B cell (primary cell): ENCODE results near the gene BLVRB. TPM values are rescaled to one million over a fixed set of nuclear protein-coding genes. Genes with fewer than 3 reads are reported as not detected.

Experiments used
- ATAC-seq: fragments of 200-7000 bp; cut with Tn5 transposase; one replicate; pipeline ENCODE4 v1.10.0; 2021; ENCODE audit warnings: low read depth, mild to moderate bottlenecking, moderate number of reproducible peaks, moderate library complexity
- CTCF ChIA-PET: fragments of 350-600 bp; sonication (Branson Sonifier 250); formaldehyde crosslinking; loops from one replicate; lab custom pipeline; 2021; ENCODE audit warnings: antibody characterized with exemption, inconsistent platforms; lab: Charles Lee
- POLR2A ChIA-PET: fragments of 350-600 bp; sonication (Branson Sonifier 250); formaldehyde crosslinking; loops from one replicate; lab custom pipeline; 2021; ENCODE audit warnings: antibody characterized with exemption; lab: Charles Lee
- DNase-seq: peaks from one replicate; pipeline ENCODE4 v3.0.0; 2013
- H2AFZ ChIP-seq: 2 replicates; pipeline ENCODE4 v1.6.1; 2012; ENCODE audit warnings: mild to moderate bottlenecking, low read depth, low read length; ENCODE audit not compliant: insufficient read depth, poor library complexity, severe bottlenecking
- H3K27ac ChIP-seq, 2 donors: 1 replicate in 1 of 2; 2 replicates in 1 of 2; pipeline ENCODE4 v1.5.1; 2012 to 2013; ENCODE audit warnings: low read length in 2 of 2, mild to moderate bottlenecking in 2 of 2, moderate library complexity in 1 of 2
- H3K27me3 ChIP-seq, 4 experiments: fragments of 200-600 bp in 1 of 4; sonication (generic) in 1 of 4; replicated peaks in 1 of 4; 1 replicate in 2 of 4; 2 replicates in 2 of 4; pipeline versions ENCODE4 v1.6.1 to v1.7.0; 2013 to 2016; ENCODE audit warnings: low read length in 3 of 4, mild to moderate bottlenecking in 2 of 4, mixed read lengths in 1 of 4, moderate library complexity in 1 of 4; ENCODE audit not compliant: insufficient read depth in 4 of 4, control insufficient read depth in 3 of 4; ENCODE audit errors: control extremely low read depth in 1 of 4
- H3K36me3 ChIP-seq, 2 experiments: replicated peaks in 1 of 2; 1 replicate in 1 of 2; 2 replicates in 1 of 2; pipeline versions ENCODE4 v1.6.1 to v1.7.1; 2013; ENCODE audit warnings: low read length in 1 of 2; ENCODE audit not compliant: insufficient read depth in 2 of 2, control insufficient read depth in 1 of 2; ENCODE audit errors: control extremely low read depth in 1 of 2, extremely low read depth in 1 of 2
- H3K4me1 ChIP-seq, 2 donors: fragments of 200-600 bp in 1 of 2; sonication (generic) in 1 of 2; 1 replicate in 1 of 2; 2 replicates in 1 of 2; pipeline versions ENCODE4 v1.5.1 to v1.6.1; 2013 to 2017; ENCODE audit warnings: low read length in 2 of 2; ENCODE audit not compliant: control insufficient read depth in 2 of 2, insufficient read depth in 2 of 2
- H3K4me2 ChIP-seq: replicated peaks from 2 replicates; pipeline ENCODE3; 2012; ENCODE audit warnings: mild to moderate bottlenecking, low read depth, low read length; ENCODE audit not compliant: poor library complexity, severe bottlenecking
- H3K4me3 ChIP-seq, 5 experiments: fragments of 200-600 bp in 1 of 5; sonication (generic) in 1 of 5; 1 replicate in 3 of 5; 2 replicates in 2 of 5; pipeline versions ENCODE4 v1.5.1 to v1.7.0; 2011 to 2016; ENCODE audit warnings: low read length in 4 of 5, mild to moderate bottlenecking in 4 of 5, low read depth in 2 of 5, control low read depth in 1 of 5, moderate library complexity in 1 of 5; ENCODE audit not compliant: insufficient read depth in 1 of 5; ENCODE audit errors: control extremely low read depth in 1 of 5, extremely low read depth in 1 of 5
- H3K79me2 ChIP-seq: fragments of 200-600 bp; sonication (generic); one replicate; pipeline ENCODE4 v1.6.0; 2016; ENCODE audit warnings: low read length; ENCODE audit not compliant: control insufficient read depth, insufficient read depth
- H3K9ac ChIP-seq: fragments of 200-600 bp; sonication (generic); 2 replicates; pipeline ENCODE4 v1.6.1; 2017; ENCODE audit warnings: mild to moderate bottlenecking, low read length, moderate library complexity
- H3K9me3 ChIP-seq, 3 donors: one replicate each; pipeline versions ENCODE4 v1.6.1 to v1.7.1; 2013; ENCODE audit warnings: low read length in 2 of 3; ENCODE audit not compliant: control insufficient read depth in 2 of 3, insufficient read depth in 1 of 3; ENCODE audit errors: control extremely low read depth in 1 of 3
- H4K20me1 ChIP-seq: 2 replicates; pipeline ENCODE4 v1.6.0; 2012; ENCODE audit warnings: mild to moderate bottlenecking, low read length; ENCODE audit not compliant: insufficient read depth, control insufficient read depth, poor library complexity, severe bottlenecking
- H3K27ac Mint-ChIP-seq: one replicate; pipeline ENCODE4 v1.8.0; 2021; ENCODE audit warnings: mixed read lengths
- H3K27me3 Mint-ChIP-seq: one replicate; pipeline ENCODE4 v1.8.0; 2021; ENCODE audit warnings: mixed read lengths
- H3K4me1 Mint-ChIP-seq: one replicate; pipeline ENCODE4 v1.8.0; 2021; ENCODE audit warnings: mixed read lengths
- H3K4me3 Mint-ChIP-seq: one replicate; pipeline ENCODE4 v1.8.0; 2021; ENCODE audit warnings: mixed read lengths
- H3K9me3 Mint-ChIP-seq: one replicate; pipeline ENCODE4 v1.8.0; 2022; ENCODE audit warnings: mixed read lengths; ENCODE audit not compliant: insufficient read depth
- CTCF ChIP-seq: fragments of 200-600 bp; IDR thresholded peaks from one replicate; pipeline ENCODE4 v1.8.0; 2022; ENCODE audit warnings: antibody characterized with exemption, mild to moderate bottlenecking
- EZH2 ChIP-seq: IDR thresholded peaks from 2 replicates; pipeline ENCODE4 v1.6.1; 2012; ENCODE audit warnings: borderline replicate concordance, low read depth, mild to moderate bottlenecking, moderate library complexity, low read length; ENCODE audit not compliant: insufficient read depth, poor library complexity, severe bottlenecking
- WGBS: methylation state at CpG from one replicate; pipeline ENCODE4 v1.1.5; 2013; ENCODE audit warnings: missing lambda C conversion rate; ENCODE audit not compliant: insufficient coverage; 5-methylcytosine and 5-hydroxymethylcytosine counted together
- intact Hi-C: fragments of 100-400 bp; cut with micrococcal nuclease; formaldehyde crosslinking; loops from one replicate; pipeline ENCODE4 v1.10.0; 2022
- polyA plus RNA-seq: library from polyadenylated mRNA; depleted of rRNA; stranded (reverse); fragments of >200 nt; gene quantifications from 2 replicates; pipeline ENCODE4 v1.2.3, GENCODE V29; 2012
- total RNA-seq, 2 donors: library from RNA; stranded (reverse); fragments of 120-200 nt in 1 of 2; gene quantifications; 1 replicate in 1 of 2; 2 replicates in 1 of 2; pipeline versions ENCODE4 v1.2.3 to v1.2.4, GENCODE V29; 2013 to 2022

Gene BLVRB
- total and polyA plus RNA-seq, 2 donors (not counting 1 experiment from before 2014, with no cell fraction given), result 14.2 to 23.2 TPM

GRCh38 chr19:40420766-40421765, 44.5 kb downstream of the BLVRB start:
- Mint-ChIP-seq H3K4me1 (peaks cover 30% of the 10 kb centered on the region), H3K27me3 (no peaks in the 10 kb centered on the region), H3K9me3 (no peaks in the 10 kb centered on the region), H3K4me3 (peak overlapping the region; percentile 86), H3K27ac (peak overlapping the region; percentile 85)
- peak; percentile 85 for DNase-seq
- peak; percentile 50 for ATAC-seq
- CTCF ChIA-PET, result interaction anchor here (0.6 to 9.5 kb wide), 39 partner anchors 8 to 1984 kb away, joined by 3 to 87 read pairs (median 4); partner anchors contain the start of genes BLVRB, PRX, PSMC4 and SERTAD3
- intact Hi-C loops, result loop anchor here (1.0 to 2.0 kb wide), 7 partner anchors 12 to 150 kb away; partner anchors contain the start of genes BLVRB and SERTAD3
- peak; percentile 96 for TF ChIP-seq CTCF
- no peak for TF ChIP-seq EZH2
- peak overlapping the region; percentile 79 for H3K9ac ChIP-seq
- POLR2A ChIA-PET, result interaction anchor here (0.7 to 2.3 kb wide), 12 partner anchors 10 to 1003 kb away, joined by 3 to 32 read pairs (median 4); partner anchors contain the start of genes BLVRB and SERTAD3
- H3K27me3 ChIP-seq, result no peaks in the 10 kb centered on the region
- H3K4me3 ChIP-seq, result peak overlapping the region; percentile 48 to 95 (median 87)
- H3K9me3 ChIP-seq, result no peaks in the 10 kb centered on the region
- peak overlapping the region; percentile 95 for H3K4me2 ChIP-seq
- peaks cover 26% of the 10 kb centered on the region for H3K79me2 ChIP-seq
- H3K27ac ChIP-seq, result peak overlapping the region; percentile 81 to 88
- 3% methylated on average over 54 of the region's 56 CpGs for WGBS
- peaks cover 0 to 9% of the 10 kb centered on the region in 2 experiments for H3K36me3 ChIP-seq
- peaks cover 15 to 29% of the 10 kb centered on the region in 2 donors for H3K4me1 ChIP-seq
- peak overlapping the region; percentile 82 for H2AFZ ChIP-seq
- H4K20me1 ChIP-seq, result no peaks in the 10 kb centered on the region
